NB4 (cell line): ENCODE data around the gene CUL9.

Source experiments
- DNase-seq: peaks from one replicate; pipeline ENCODE4 v3.0.0; 2010; ENCODE audit warnings: low read depth
- H3K4me3 ChIP-seq: one replicate; pipeline ENCODE4 v1.5.1; 2011; ENCODE audit warnings: mild to moderate bottlenecking, low read depth, low read length, moderate library complexity
- CTCF ChIP-seq: IDR thresholded peaks from one replicate; pipeline ENCODE4 v1.5.1; 2012; ENCODE audit warnings: low read depth, low read length
- MYC ChIP-seq: IDR thresholded peaks from 2 replicates; pipeline ENCODE4 v1.6.1; 2011; ENCODE audit warnings: low read depth, low read length
- POLR2A ChIP-seq: IDR thresholded peaks from 2 replicates; pipeline ENCODE4 v1.6.1; 2011; ENCODE audit warnings: mild to moderate bottlenecking; ENCODE audit not compliant: insufficient read length; ENCODE audit errors: extremely low read depth
- TF ChIP-seq, protein P1 (sequence below): IDR thresholded peaks from 2 replicates; pipeline ENCODE4 v1.6.1; 2011; ENCODE audit warnings: low read depth, low read length

CUL9 gene

GRCh38 chr6:43228951-43229802 is 47.2 kb downstream of the CUL9 start, which contains the start of gene DNPH1:
Gene DNPH1, minus strand, starts transcription at chr6:43229481. Its CDS starts 25 bp downstream, at chr6:43229456.
- DNase-seq = peak; percentile 82
- H3K4me3 ChIP-seq = peak within 1 kb of the TSS; percentile 66
- TF ChIP-seq, protein P1, sequence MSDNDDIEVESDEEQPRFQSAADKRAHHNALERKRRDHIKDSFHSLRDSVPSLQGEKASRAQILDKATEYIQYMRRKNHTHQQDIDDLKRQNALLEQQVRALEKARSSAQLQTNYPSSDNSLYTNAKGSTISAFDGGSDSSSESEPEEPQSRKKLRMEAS = peak; percentile 95
- TF ChIP-seq CTCF (peak; percentile 62), MYC (peak; percentile 95), POLR2A (peak; percentile 64)

GRCh38 chr6:43229803-43230620 is 48.0 kb downstream of the CUL9 start:
- no peak overlapping the region for H3K4me3 ChIP-seq
- DNase-seq = no peak
- TF ChIP-seq CTCF = no peak
- no peak for TF ChIP-seq POLR2A
- TF ChIP-seq MYC = no peak
- TF ChIP-seq, protein P1 = no peak

GRCh38 chr6:43231053-43231452 is 49.1 kb downstream of the CUL9 start:
- no peak for TF ChIP-seq CTCF
- TF ChIP-seq POLR2A = no peak
- TF ChIP-seq MYC = no peak
- TF ChIP-seq, protein P1 = no peak
- no peak overlapping the region for H3K4me3 ChIP-seq
- no peak for DNase-seq

DNA sequence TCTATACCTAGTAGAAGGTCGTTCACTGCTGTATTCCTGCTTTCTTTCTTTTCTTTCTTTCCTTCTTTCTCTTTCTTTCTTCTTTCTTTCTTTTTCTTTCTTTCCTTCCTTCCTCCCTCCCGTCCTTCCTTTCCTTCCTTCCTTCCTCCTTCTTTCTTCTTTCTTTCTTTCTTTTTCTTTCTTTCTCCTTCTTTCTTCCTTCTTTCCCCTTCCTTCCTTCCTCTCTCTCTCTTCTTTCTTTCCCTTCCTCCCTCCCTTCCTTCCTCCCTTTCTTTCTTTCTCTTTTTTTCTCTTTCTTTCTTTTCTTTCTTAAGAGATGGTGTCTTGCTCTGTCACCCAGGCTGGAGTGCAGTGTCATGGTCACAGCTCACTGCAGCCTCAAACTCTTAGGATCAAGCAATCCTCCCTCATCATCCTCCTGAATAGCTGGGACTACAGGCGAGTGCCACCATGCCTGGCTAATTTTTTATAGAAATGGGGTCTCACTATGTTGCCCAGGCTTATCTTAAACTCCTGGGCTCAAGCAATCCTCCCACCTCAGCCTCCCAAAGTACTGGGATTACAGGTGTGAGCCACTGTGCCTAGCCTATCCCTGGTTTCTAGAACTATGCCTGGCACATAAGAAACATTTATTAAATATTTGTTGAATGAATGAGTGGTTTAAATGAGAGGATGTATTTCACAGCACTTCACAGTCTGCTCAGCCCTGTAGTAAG is 49.9 kb downstream of the CUL9 start:
- no peak for DNase-seq
- H3K4me3 ChIP-seq = no peak overlapping the region
- TF ChIP-seq, protein P1 = no peak
- TF ChIP-seq POLR2A (no peak), MYC (no peak), CTCF (no peak)

GRCh38 chr6:43235841-43236240 is 53.8 kb downstream of the CUL9 start:
- DNase-seq = no peak
- TF ChIP-seq POLR2A (no peak), MYC (no peak)
- H3K4me3 ChIP-seq = no peak overlapping the region

DNA sequence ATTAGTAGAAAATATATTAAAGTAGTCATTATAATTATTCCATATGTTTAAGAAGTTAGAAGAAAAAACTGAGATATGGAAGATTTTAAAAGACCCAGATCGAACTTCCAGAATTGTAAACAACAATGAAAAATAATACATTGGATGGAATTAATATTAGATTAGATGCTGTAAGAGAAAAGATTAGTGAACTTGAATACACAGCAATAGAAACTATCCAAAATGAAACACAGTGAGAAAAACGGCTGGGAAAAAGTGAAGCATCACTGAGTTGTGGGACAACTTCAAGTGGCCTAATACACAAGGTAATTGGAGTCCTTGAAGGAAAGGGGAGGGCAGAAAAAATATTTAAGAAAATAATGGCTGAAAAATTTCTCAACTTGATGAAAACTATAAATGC is 57.1 kb downstream of the CUL9 start:
- H3K4me3 ChIP-seq = no peak overlapping the region
- DNase-seq = no peak
- TF ChIP-seq, protein P1 = no peak
- TF ChIP-seq POLR2A (no peak), MYC (no peak), CTCF (no peak)
